ENCODE data around the gene IRX3. TPM values are rescaled to one million over a fixed set of nuclear protein-coding genes. Genes with fewer than 3 reads are reported as not detected.

IRX3 gene
- total RNA-seq, 2 experiments from 2014 or later, result 1.2 to 1.6 TPM

- H3K27ac Mint-ChIP-seq, result no peak overlapping the region
- CTCF ChIA-PET, result no interaction called here
- H3K4me3 Mint-ChIP-seq, result peak overlapping the region; percentile 10
- peaks cover 20% of the 10 kb centered on the region for H3K36me3 Mint-ChIP-seq (ENCODE audit: low read depth)
- peaks cover 69% of the 10 kb centered on the region for H3K27me3 Mint-ChIP-seq
- no peak for DNase-seq
- POLR2A ChIA-PET, result no interaction called here
- no peaks in the 10 kb centered on the region for H3K9me3 Mint-ChIP-seq
- H3K4me1 Mint-ChIP-seq, result peaks cover 24% of the 10 kb centered on the region
Measured at GRCh38 chr16:54288030-54288834, 1.6 kb upstream of the IRX3 start.

DNA sequence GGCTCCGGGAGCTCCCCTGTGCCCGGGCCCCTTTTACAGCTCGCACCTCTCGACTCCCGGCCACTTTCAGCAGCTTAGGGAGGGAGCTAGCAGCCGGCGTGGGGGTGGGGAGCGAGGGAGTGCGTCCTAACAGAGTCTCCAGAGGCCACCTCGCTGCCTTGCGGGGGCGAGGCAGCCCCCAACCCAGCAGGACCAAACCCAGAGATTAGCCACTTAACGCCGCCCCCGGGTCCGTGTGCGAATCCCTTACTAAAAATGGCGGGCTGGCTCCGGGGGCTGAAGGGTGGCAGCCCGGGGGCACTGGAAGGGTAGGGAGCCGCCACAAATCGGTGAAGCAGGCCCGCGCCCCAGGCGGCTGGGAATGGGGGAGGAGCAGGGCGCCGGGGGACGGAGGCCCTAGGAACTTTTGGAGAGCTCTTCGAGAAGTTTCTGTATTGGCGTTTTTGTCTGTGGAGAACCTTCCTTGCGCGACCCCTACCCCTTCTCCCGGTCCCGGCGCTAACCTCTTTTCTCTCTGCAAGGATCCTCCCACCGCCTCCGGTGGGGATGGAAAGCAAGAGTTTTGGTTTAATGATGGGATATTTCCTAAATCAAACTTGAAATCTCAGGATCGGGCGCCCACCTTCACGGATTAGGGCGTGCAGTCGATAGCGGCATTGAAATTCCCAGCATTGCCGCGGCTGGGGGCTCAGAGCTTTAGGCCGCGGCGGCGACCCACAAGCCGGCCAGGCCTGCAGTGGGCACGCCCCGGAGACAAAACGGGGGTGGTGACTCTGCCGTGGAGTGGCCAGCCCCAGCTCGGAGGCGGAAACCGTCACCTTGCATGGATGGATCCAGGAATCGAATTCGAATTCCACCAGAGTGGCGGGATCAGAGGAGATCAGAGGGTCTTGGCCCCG lies 793 bp upstream of the IRX3 start:
- Mint-ChIP-seq H3K27ac (no peak overlapping the region), H3K4me3 (peak overlapping the region; percentile 44)

DNA sequence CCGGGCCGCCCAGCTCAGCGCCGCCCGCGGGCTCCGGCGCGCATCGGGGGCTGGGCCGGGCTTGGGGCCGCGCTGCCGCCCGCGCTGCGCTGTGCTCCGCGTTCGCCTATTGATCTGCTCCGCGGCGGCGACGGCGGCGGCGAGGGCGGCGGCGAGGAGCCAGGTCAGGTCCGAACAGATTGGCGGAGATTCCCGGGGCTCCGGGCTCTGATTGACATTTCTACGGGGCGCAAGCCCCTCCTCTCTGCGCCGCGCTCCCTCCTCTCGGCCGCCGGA lies 559 bp downstream of the IRX3 start:
- POLR2A ChIA-PET, result interaction anchor here (0.7 to 0.9 kb wide), 2 partner anchors 646 to 650 kb away, joined by 3 read pairs; no protein-coding TSS in a partner anchor
- no peaks in the 10 kb centered on the region for H3K9me3 Mint-ChIP-seq
- peaks cover 76% of the 10 kb centered on the region for H3K27me3 Mint-ChIP-seq
- CTCF ChIA-PET, result no interaction called here
- H3K4me3 Mint-ChIP-seq, result peak overlapping the region; percentile 69
- no peak overlapping the region for H3K27ac Mint-ChIP-seq
- peaks cover 19% of the 10 kb centered on the region for H3K36me3 Mint-ChIP-seq (ENCODE audit: low read depth)
- peaks cover 30% of the 10 kb centered on the region for H3K4me1 Mint-ChIP-seq
- DNase-seq, result no peak

More for the DNA sequence above, 793 bp upstream of the IRX3 start:
- no peak for DNase-seq
- ChIA-PET CTCF (no interaction called here), POLR2A (no interaction called here)
- Mint-ChIP-seq H3K27me3 (peaks cover 73% of the 10 kb centered on the region), H3K4me1 (peaks cover 27% of the 10 kb centered on the region), H3K36me3 (ENCODE audit: low read depth) (peaks cover 20% of the 10 kb centered on the region), H3K9me3 (no peaks in the 10 kb centered on the region)

GRCh38 chr16:54285414-54286089 lies 1.0 kb downstream of the IRX3 start:
- peaks cover 27% of the 10 kb centered on the region for H3K4me1 Mint-ChIP-seq
- H3K36me3 Mint-ChIP-seq (ENCODE audit: low read depth), result peaks cover 15% of the 10 kb centered on the region
- H3K4me3 Mint-ChIP-seq, result peak overlapping the region; percentile 63
- no peak for DNase-seq
- CTCF ChIA-PET, result interaction anchor here (0.6 kb wide), 1 partner anchor 650 kb away, joined by 4 read pairs; no protein-coding TSS in a partner anchor
- POLR2A ChIA-PET, result interaction anchor here (0.7 to 0.9 kb wide), 2 partner anchors 646 to 651 kb away, joined by 3 read pairs; no protein-coding TSS in a partner anchor
- H3K27me3 Mint-ChIP-seq, result peaks cover 76% of the 10 kb centered on the region
- no peaks in the 10 kb centered on the region for H3K9me3 Mint-ChIP-seq
- H3K27ac Mint-ChIP-seq, result peak overlapping the region; percentile 61

- H3K4me1 Mint-ChIP-seq, result peaks cover 26% of the 10 kb centered on the region
- H3K27me3 Mint-ChIP-seq, result peaks cover 78% of the 10 kb centered on the region
- peaks cover 14% of the 10 kb centered on the region for H3K36me3 Mint-ChIP-seq (ENCODE audit: low read depth)
- ChIA-PET CTCF (interaction anchor here (0.6 kb wide), 1 partner anchor 651 kb away, joined by 4 read pairs; no protein-coding TSS in a partner anchor), POLR2A (no interaction called here)
- H3K4me3 Mint-ChIP-seq, result peak overlapping the region; percentile 63
- peak overlapping the region; percentile 61 for H3K27ac Mint-ChIP-seq
- DNase-seq, result no peak
- H3K9me3 Mint-ChIP-seq, result no peaks in the 10 kb centered on the region
Measured at GRCh38 chr16:54284931-54285413, 1.6 kb downstream of the IRX3 start.

- peaks cover 78% of the 10 kb centered on the region for H3K27me3 Mint-ChIP-seq
- H3K36me3 Mint-ChIP-seq (ENCODE audit: low read depth), result peaks cover 10% of the 10 kb centered on the region
- POLR2A ChIA-PET, result no interaction called here
- no peak for DNase-seq
- peak overlapping the region; percentile 7 for H3K4me3 Mint-ChIP-seq
- H3K27ac Mint-ChIP-seq, result no peak overlapping the region
- H3K4me1 Mint-ChIP-seq, result peaks cover 24% of the 10 kb centered on the region
- CTCF ChIA-PET, result no interaction called here
- H3K9me3 Mint-ChIP-seq, result no peaks in the 10 kb centered on the region
Measured at GRCh38 chr16:54284319-54284930, 2.2 kb downstream of the IRX3 start.

DNA sequence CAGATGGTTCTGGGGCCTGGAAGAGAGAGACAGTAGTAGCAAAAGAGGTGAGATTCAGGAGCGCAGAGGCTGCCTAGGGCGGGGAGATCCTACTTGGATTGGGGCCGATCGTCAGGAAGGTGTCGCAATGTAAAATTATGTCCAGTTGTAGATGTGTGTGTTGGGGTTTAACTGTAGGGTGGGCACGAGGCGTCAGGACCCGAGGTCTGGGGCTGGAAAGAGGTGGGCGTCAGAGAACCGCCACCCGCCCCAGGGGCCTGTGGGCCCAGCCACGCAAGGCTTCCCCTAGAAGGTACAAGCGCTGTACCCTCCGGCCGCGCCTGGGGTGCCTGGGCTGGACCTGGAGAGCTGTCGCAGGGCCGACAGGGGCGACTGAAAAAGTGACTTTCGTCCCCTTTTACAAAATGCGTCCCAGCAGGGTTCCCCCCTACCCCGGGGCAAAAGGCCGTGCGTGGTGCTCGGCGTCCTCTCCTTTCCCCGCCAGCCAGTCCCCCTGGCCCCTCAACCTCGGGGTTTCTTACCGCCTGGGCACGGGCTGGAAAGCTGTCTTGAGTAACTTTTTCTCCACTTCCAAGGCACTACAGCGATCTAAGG lies 2.8 kb downstream of the IRX3 start:
- POLR2A ChIA-PET, result no interaction called here

GRCh38 chr16:54282928-54283724 lies 3.5 kb downstream of the IRX3 start:
- CTCF ChIA-PET, result interaction anchor here (0.7 to 1.4 kb wide), 3 partner anchors 389 to 527 kb away, joined by 3 to 6 read pairs (median 4); no protein-coding TSS in a partner anchor
- no peaks in the 10 kb centered on the region for H3K9me3 Mint-ChIP-seq
- H3K27me3 Mint-ChIP-seq, result peaks cover 69% of the 10 kb centered on the region
- peaks cover 24% of the 10 kb centered on the region for H3K4me1 Mint-ChIP-seq
- POLR2A ChIA-PET, result no interaction called here
- peaks cover 7% of the 10 kb centered on the region for H3K36me3 Mint-ChIP-seq (ENCODE audit: low read depth)
- H3K27ac Mint-ChIP-seq, result no peak overlapping the region
- peak overlapping the region; percentile 26 for H3K4me3 Mint-ChIP-seq
- DNase-seq, result no peak

More for the DNA sequence above, 2.8 kb downstream of the IRX3 start:
- Mint-ChIP-seq H3K27me3 (peaks cover 75% of the 10 kb centered on the region), H3K36me3 (ENCODE audit: low read depth) (peaks cover 10% of the 10 kb centered on the region), H3K9me3 (no peaks in the 10 kb centered on the region), H3K4me1 (peaks cover 24% of the 10 kb centered on the region), H3K27ac (no peak overlapping the region), H3K4me3 (peak overlapping the region; percentile 7)
- CTCF ChIA-PET, result no interaction called here
- no peak for DNase-seq

GRCh38 chr16:54282202-54282927 lies 4.2 kb downstream of the IRX3 start:
- Mint-ChIP-seq H3K9me3 (no peaks in the 10 kb centered on the region), H3K4me1 (peaks cover 24% of the 10 kb centered on the region), H3K27ac (no peak overlapping the region), H3K4me3 (no peak overlapping the region), H3K36me3 (ENCODE audit: low read depth) (peaks cover 7% of the 10 kb centered on the region), H3K27me3 (peaks cover 62% of the 10 kb centered on the region)
- ChIA-PET POLR2A (no interaction called here), CTCF (interaction anchor here (0.7 to 1.4 kb wide), 4 partner anchors 70 to 528 kb away, joined by 3 to 6 read pairs (median 4); no protein-coding TSS in a partner anchor)
- DNase-seq, result no peak

DNA sequence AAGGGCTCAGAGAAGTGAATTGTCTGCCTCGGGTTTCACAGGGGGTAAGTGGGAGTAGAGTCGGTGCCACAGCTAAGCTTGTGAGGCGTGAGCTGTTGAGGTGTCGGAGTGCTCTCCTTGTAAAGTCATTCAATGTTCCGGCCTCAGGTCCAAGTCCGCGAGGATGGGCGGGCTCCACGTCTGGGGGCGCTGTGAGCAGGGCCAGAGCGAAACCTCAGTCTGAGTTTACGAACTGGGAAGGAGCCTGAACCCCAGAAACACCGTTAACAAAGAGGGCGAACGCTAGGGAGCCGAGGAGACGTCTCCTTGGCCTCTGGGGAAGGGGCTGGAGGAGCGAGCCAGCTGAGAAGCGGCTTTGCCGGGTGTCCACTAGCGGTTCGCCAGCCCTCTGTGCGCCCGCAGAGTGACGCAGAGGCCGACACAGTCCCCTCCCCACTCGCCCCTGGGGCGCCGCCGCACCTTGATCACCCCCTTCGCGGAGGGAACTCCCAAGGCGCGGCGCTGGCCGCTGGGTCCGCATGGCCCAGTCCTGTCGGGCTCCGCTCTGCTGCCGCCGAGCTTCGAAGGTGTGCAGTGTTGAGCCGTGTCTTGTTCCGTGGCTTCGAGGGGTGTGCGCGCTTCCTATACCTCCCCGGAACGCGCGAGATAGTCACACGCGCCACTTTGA lies 4.9 kb downstream of the IRX3 start:
- Mint-ChIP-seq H3K4me1 (peaks cover 24% of the 10 kb centered on the region), H3K36me3 (ENCODE audit: low read depth) (peaks cover 7% of the 10 kb centered on the region)
- DNase-seq, result no peak

More for the DNA sequence above, 4.9 kb downstream of the IRX3 start:
- Mint-ChIP-seq H3K4me3 (no peak overlapping the region), H3K27ac (no peak overlapping the region), H3K27me3 (peaks cover 58% of the 10 kb centered on the region), H3K9me3 (no peaks in the 10 kb centered on the region)
- ChIA-PET POLR2A (no interaction called here), CTCF (interaction anchor here (1.0 to 1.4 kb wide), 3 partner anchors 69 to 390 kb away, joined by 3 to 6 read pairs (median 4); no protein-coding TSS in a partner anchor)

Measured in activated CD4-positive, alpha-beta memory T cell treated with anti-CD3 and anti-CD28 coated beads, Interleukin-2, amount 10 ng/mL, durations not matched to agents 7 days and 5 days (primary cell).